H9 (cell line): Measurements from ENCODE around the gene MCRIP2. TPM values are rescaled to one million over a fixed set of nuclear protein-coding genes. Genes with fewer than 3 reads are reported as not detected.

Experiments used
- DNase-seq: peaks from one replicate; pipeline ENCODE4 v3.0.0-alpha.2; 2017
- H2AFZ ChIP-seq: one replicate; pipeline ENCODE4 v1.6.1; 2013; ENCODE audit warnings: mild to moderate bottlenecking, low read length, control low read depth, moderate library complexity
- H2AK5ac ChIP-seq: 2 replicates; pipeline ENCODE4 v1.6.1; 2013; ENCODE audit warnings: low read length, control low read depth, mixed read lengths; ENCODE audit not compliant: insufficient read length
- H2BK120ac ChIP-seq: one replicate; pipeline ENCODE4 v1.6.1; 2013; ENCODE audit warnings: low read depth, mild to moderate bottlenecking, low read length, control low read depth, inconsistent platforms; ENCODE audit not compliant: poor library complexity, severe bottlenecking
- H2BK12ac ChIP-seq: 2 replicates; pipeline ENCODE4 v1.6.1; 2013; ENCODE audit warnings: low read length, control low read depth, mixed read lengths, low read depth; ENCODE audit not compliant: insufficient read length
- H2BK15ac ChIP-seq: 2 replicates; pipeline ENCODE4 v1.6.1; 2013; ENCODE audit warnings: low read depth, low read length, control low read depth
- H2BK20ac ChIP-seq: one replicate; pipeline ENCODE4 v1.6.1; 2013; ENCODE audit warnings: low read depth, mild to moderate bottlenecking, low read length, control low read depth, inconsistent platforms; ENCODE audit not compliant: poor library complexity, severe bottlenecking
- H2BK5ac ChIP-seq: 2 replicates; pipeline ENCODE4 v1.6.1; 2013; ENCODE audit warnings: low read length, control low read depth, mixed read lengths; ENCODE audit not compliant: insufficient read length
- H3K14ac ChIP-seq: 2 replicates; pipeline ENCODE4 v1.6.1; 2013; ENCODE audit warnings: low read length, control low read depth; ENCODE audit not compliant: insufficient read depth
- H3K18ac ChIP-seq: 2 replicates; pipeline ENCODE4 v1.6.1; 2013; ENCODE audit warnings: low read depth, mild to moderate bottlenecking, mixed read lengths, low read length, control low read depth; ENCODE audit not compliant: insufficient read length
- H3K23ac ChIP-seq: 2 replicates; pipeline ENCODE4 v1.6.1; 2013; ENCODE audit warnings: low read length, control low read depth, mixed read lengths, low read depth; ENCODE audit not compliant: insufficient read length
- H3K23me2 ChIP-seq: 2 replicates; pipeline ENCODE4 v1.6.1; 2013; ENCODE audit warnings: low read depth, mild to moderate bottlenecking, mixed read lengths, low read length, control low read depth; ENCODE audit not compliant: insufficient read length, poor library complexity, severe bottlenecking
- H3K27ac ChIP-seq: 2 replicates; pipeline ENCODE4 v1.5.1; 2013; ENCODE audit warnings: low read length, control low read depth, mixed read lengths, low read depth; ENCODE audit not compliant: insufficient read length
- H3K27me3 ChIP-seq: 2 replicates; pipeline ENCODE4 v1.6.1; 2013; ENCODE audit warnings: low read length, control low read depth, inconsistent platforms; ENCODE audit not compliant: insufficient read depth
- H3K4ac ChIP-seq: 2 replicates; pipeline ENCODE4 v1.6.1; 2013; ENCODE audit warnings: low read depth, mild to moderate bottlenecking, control low read depth, inconsistent platforms, low read length, moderate library complexity
- H3K4me1 ChIP-seq: 2 replicates; pipeline ENCODE4 v1.6.1; 2013; ENCODE audit warnings: low read length, control low read depth, inconsistent platforms; ENCODE audit not compliant: insufficient read depth
- H3K4me2 ChIP-seq: 2 replicates; pipeline ENCODE4 v1.6.1; 2013; ENCODE audit warnings: low read length, control low read depth, mixed read lengths; ENCODE audit not compliant: insufficient read length, insufficient read depth
- H3K56ac ChIP-seq: 2 replicates; pipeline ENCODE4 v1.6.1; 2013; ENCODE audit warnings: low read depth, mild to moderate bottlenecking, mixed read lengths, low read length, control low read depth; ENCODE audit not compliant: insufficient read length
- H3K79me1 ChIP-seq: 2 replicates; pipeline ENCODE4 v1.6.1; 2013; ENCODE audit warnings: low read depth, mild to moderate bottlenecking, moderate library complexity, low read length, control low read depth, inconsistent platforms; ENCODE audit not compliant: insufficient read depth, poor library complexity, severe bottlenecking
- H3K79me2 ChIP-seq: 2 replicates; pipeline ENCODE4 v1.6.1; 2013; ENCODE audit warnings: low read length, control low read depth, inconsistent platforms; ENCODE audit not compliant: insufficient read depth
- H3K9ac ChIP-seq: 2 replicates; pipeline ENCODE4 v1.6.1; 2013; ENCODE audit warnings: low read length, control low read depth, mixed read lengths; ENCODE audit not compliant: insufficient read length; ENCODE audit errors: extremely low read depth
- H3K9me3 ChIP-seq: one replicate; pipeline ENCODE4 v1.6.1; 2013; ENCODE audit warnings: low read depth, low read length, inconsistent platforms; ENCODE audit not compliant: control insufficient read depth
- H3T11ph ChIP-seq: one replicate; pipeline ENCODE4 v1.6.1; 2013; ENCODE audit warnings: mild to moderate bottlenecking, low read length, control low read depth, inconsistent platforms
- H4K20me1 ChIP-seq: one replicate; pipeline ENCODE4 v1.6.1; 2013; ENCODE audit not compliant: control insufficient read depth, insufficient read length, insufficient read depth
- H4K5ac ChIP-seq: 2 replicates; pipeline ENCODE4 v1.6.1; 2013; ENCODE audit warnings: low read depth, mild to moderate bottlenecking, mixed read lengths, low read length, control low read depth; ENCODE audit not compliant: insufficient read length
- H4K8ac ChIP-seq: replicated peaks from 2 replicates; pipeline ENCODE4 v1.6.1; 2013; ENCODE audit warnings: low read length, control low read depth, mixed read lengths, low read depth; ENCODE audit not compliant: insufficient read length
- H4K91ac ChIP-seq: 2 replicates; pipeline ENCODE4 v1.6.1; 2013; ENCODE audit warnings: low read depth, mild to moderate bottlenecking, moderate library complexity, mixed read lengths, low read length, control low read depth; ENCODE audit not compliant: insufficient read length
- H3K27ac Mint-ChIP-seq, 3 experiments: 2 replicates in 2 of 3; 3 replicates in 1 of 3; pipeline ENCODE4 v1.8.0; 2020 to 2021; ENCODE audit warnings: mixed read lengths in 3 of 3, mild to moderate bottlenecking in 1 of 3, moderate library complexity in 1 of 3
- H3K27me3 Mint-ChIP-seq: 2 replicates; pipeline ENCODE4 v1.8.0; 2021; ENCODE audit warnings: low read depth, mild to moderate bottlenecking, moderate library complexity, mixed read lengths
- H3K36me3 Mint-ChIP-seq, 3 experiments: 2 replicates in 2 of 3; 3 replicates in 1 of 3; pipeline ENCODE4 v1.8.0; 2020 to 2021; ENCODE audit warnings: low read depth in 3 of 3, mixed read lengths in 3 of 3; ENCODE audit not compliant: insufficient read depth in 1 of 3
- H3K4me1 Mint-ChIP-seq, 2 experiments: 2 replicates each; pipeline ENCODE4 v1.8.0; 2020; ENCODE audit warnings: mixed read lengths in 2 of 2
- H3K4me3 Mint-ChIP-seq, 2 experiments: 2 replicates in 1 of 2; 3 replicates in 1 of 2; pipeline ENCODE4 v1.8.0; 2020 to 2021; ENCODE audit warnings: mild to moderate bottlenecking in 2 of 2, mixed read lengths in 2 of 2, moderate library complexity in 1 of 2
- H3K9me3 Mint-ChIP-seq, 2 experiments: 2 replicates in 1 of 2; 3 replicates in 1 of 2; pipeline ENCODE4 v1.8.0; 2020; ENCODE audit warnings: mild to moderate bottlenecking in 2 of 2, mixed read lengths in 2 of 2, moderate library complexity in 1 of 2
- WGBS: extraction: QIAGEN DNeasy Blood & Tissue Kit; methylation state at CpG from one replicate; pipeline ENCODE4 v1.1.7; 2013; ENCODE audit warnings: missing lambda C conversion rate, low lambda C conversion rate, mixed read lengths; ENCODE audit not compliant: insufficient read length; ENCODE audit errors: extremely low coverage; 5-methylcytosine and 5-hydroxymethylcytosine counted together
- total RNA-seq: library from RNA; stranded (reverse); gene quantifications from 2 replicates; pipeline ENCODE4 v1.2.1, GENCODE V29; 2021
- TF ChIP-seq, protein P1 (sequence below): fragments of 200-600 bp; sonication (generic); conservative IDR thresholded peaks from 3 replicates; pipeline ENCODE4 v1.8.0; 2021; ENCODE audit warnings: antibody characterized with exemption, mild to moderate bottlenecking

MCRIP2 gene
- total RNA-seq, 1 experiment from 2014 or later, result 52.5 TPM

DNA sequence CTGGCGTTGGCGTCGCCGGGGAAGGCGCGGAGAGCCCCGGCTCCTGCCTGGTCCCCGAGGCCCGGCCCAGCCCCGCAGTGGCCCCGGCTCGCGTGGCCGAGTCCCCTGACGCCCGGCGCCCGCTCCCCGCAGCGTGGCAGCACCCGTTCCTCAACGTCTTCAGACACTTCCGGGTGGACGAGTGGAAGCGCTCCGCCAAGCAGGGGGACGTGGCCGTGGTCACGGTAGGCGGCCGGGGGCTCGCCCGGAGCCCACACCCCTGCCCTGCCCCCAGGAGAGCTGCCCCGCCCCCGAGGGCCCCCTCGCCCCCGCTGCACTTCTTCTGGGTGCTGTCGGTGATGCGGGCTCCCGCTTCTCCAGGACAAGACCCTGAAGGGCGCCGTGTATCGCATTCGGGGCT lies 8.0 kb downstream of the MCRIP2 start:
- Histone ChIP-seq H2AK5ac (no peak overlapping the region), H2AFZ (no peak overlapping the region), H3K4me2 (peak overlapping the region; percentile 31)

More for the DNA sequence above, 8.0 kb downstream of the MCRIP2 start:
- H3K23me2 ChIP-seq, result peaks cover 9% of the 10 kb centered on the region
- H3K27me3 ChIP-seq, result no peaks in the 10 kb centered on the region
- TF ChIP-seq, protein P1, sequence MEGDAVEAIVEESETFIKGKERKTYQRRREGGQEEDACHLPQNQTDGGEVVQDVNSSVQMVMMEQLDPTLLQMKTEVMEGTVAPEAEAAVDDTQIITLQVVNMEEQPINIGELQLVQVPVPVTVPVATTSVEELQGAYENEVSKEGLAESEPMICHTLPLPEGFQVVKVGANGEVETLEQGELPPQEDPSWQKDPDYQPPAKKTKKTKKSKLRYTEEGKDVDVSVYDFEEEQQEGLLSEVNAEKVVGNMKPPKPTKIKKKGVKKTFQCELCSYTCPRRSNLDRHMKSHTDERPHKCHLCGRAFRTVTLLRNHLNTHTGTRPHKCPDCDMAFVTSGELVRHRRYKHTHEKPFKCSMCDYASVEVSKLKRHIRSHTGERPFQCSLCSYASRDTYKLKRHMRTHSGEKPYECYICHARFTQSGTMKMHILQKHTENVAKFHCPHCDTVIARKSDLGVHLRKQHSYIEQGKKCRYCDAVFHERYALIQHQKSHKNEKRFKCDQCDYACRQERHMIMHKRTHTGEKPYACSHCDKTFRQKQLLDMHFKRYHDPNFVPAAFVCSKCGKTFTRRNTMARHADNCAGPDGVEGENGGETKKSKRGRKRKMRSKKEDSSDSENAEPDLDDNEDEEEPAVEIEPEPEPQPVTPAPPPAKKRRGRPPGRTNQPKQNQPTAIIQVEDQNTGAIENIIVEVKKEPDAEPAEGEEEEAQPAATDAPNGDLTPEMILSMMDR, result no peak
- H3K23ac ChIP-seq, result no peak overlapping the region
- Mint-ChIP-seq H3K4me3 (peak overlapping the region; percentile 66 to 81), H3K4me1 (peaks cover 2 to 12% of the 10 kb centered on the region in 2 experiments; a peak in 3 of 4 replicates), H3K27me3 (no peaks in the 10 kb centered on the region; the same call in 1 of the 2 replicates), H3K27ac (no peak overlapping the region), H3K9me3 (no peaks in the 10 kb centered on the region), H3K36me3 (peaks cover 1 to 5% (median 2%) of the 10 kb centered on the region in 3 experiments; a peak in 4 of 7 replicates)
- no peak overlapping the region for H3K27ac ChIP-seq
- H3T11ph ChIP-seq, result no peak overlapping the region
- no peaks in the 10 kb centered on the region for H3K4me1 ChIP-seq
- no peak overlapping the region for H3K18ac ChIP-seq
- H3K14ac ChIP-seq, result no peak overlapping the region; the same call in 1 of the 2 replicates
- H2BK120ac ChIP-seq, result no peak overlapping the region
- H3K79me1 ChIP-seq, result no peaks in the 10 kb centered on the region
- no peak overlapping the region for H3K9ac ChIP-seq
- no peak overlapping the region for H2BK5ac ChIP-seq
- H4K91ac ChIP-seq, result no peak overlapping the region
- no peak overlapping the region for H3K56ac ChIP-seq
- H2BK12ac ChIP-seq, result no peak overlapping the region
- no peaks in the 10 kb centered on the region for H4K20me1 ChIP-seq
- no peak overlapping the region for H4K8ac ChIP-seq
- WGBS, result no CpG with 5 or more reads among the region's 44 CpGs
- no peak overlapping the region for H2BK15ac ChIP-seq
- no peak overlapping the region for H3K4ac ChIP-seq
- no peak overlapping the region for H4K5ac ChIP-seq
- H3K79me2 ChIP-seq, result no peaks in the 10 kb centered on the region
- H2BK20ac ChIP-seq, result no peak overlapping the region
- no peaks in the 10 kb centered on the region for H3K9me3 ChIP-seq
- no peak for DNase-seq
